ENCODE measurements around the gene RPTN. TPM values are rescaled to one million over a fixed set of nuclear protein-coding genes. Genes with fewer than 3 reads are reported as not detected.

The RPTN gene
- total RNA-seq, 1 experiment from 2014 or later, result not detected

GRCh38 chr1:152169366-152170025 lies 10.5 kb upstream of the RPTN start:
- no CpG with 5 or more reads among the region's 4 CpGs for WGBS (ENCODE audit: extremely low coverage, insufficient read length, low lambda C conversion rate)

More at GRCh38 chr1:152169366-152170025, 10.5 kb upstream of the RPTN start:
- no peak overlapping the region for H4K8ac ChIP-seq (replicated peaks; ENCODE audit: insufficient read length, low read depth, low read length)
- H3K4me2 ChIP-seq (ENCODE audit: insufficient read depth, insufficient read length, low read length), result no peak overlapping the region
- DNase-seq, result no peak
- H3K23ac ChIP-seq (ENCODE audit: insufficient read length, low read depth, low read length), result no peak overlapping the region
- no peak for TF ChIP-seq CTCF (conservative IDR thresholded peaks at IDR 0.05)
- H3K14ac ChIP-seq (ENCODE audit: insufficient read depth, low read length), result no peak overlapping the region
- Mint-ChIP-seq H3K27me3 (ENCODE audit: low read depth) (no peaks in the 10 kb centered on the region; the same call in 1 of the 2 replicates), H3K9me3 (peaks cover 81 to 94% of the 10 kb centered on the region in 2 experiments), H3K4me3 (no peak overlapping the region), H3K36me3 (ENCODE audit: insufficient read depth in 1 of 3, low read depth in 3 of 3) (peaks cover 0 to 30% (median 3%) of the 10 kb centered on the region in 3 experiments; a peak in 4 of 7 replicates), H3K27ac (no peak overlapping the region), H3K4me1 (no peaks in the 10 kb centered on the region)
- H3K56ac ChIP-seq (ENCODE audit: insufficient read length, low read depth, low read length), result no peak overlapping the region
- H2BK15ac ChIP-seq (ENCODE audit: low read depth, low read length), result no peak overlapping the region
- no peak overlapping the region for H2BK120ac ChIP-seq (ENCODE audit: low read depth, low read length, poor library complexity, severe bottlenecking)
- no peak overlapping the region for H4K5ac ChIP-seq (ENCODE audit: insufficient read length, low read depth, low read length)
- H2AK5ac ChIP-seq (ENCODE audit: insufficient read length, low read length), result no peak overlapping the region
- H3K4me1 ChIP-seq (ENCODE audit: insufficient read depth, low read length), result no peaks in the 10 kb centered on the region
- no peak overlapping the region for H3K4ac ChIP-seq (ENCODE audit: low read depth, low read length)
- no peak overlapping the region for H4K91ac ChIP-seq (ENCODE audit: insufficient read length, low read depth, low read length)
- no peaks in the 10 kb centered on the region for H3K79me2 ChIP-seq (ENCODE audit: insufficient read depth, low read length)
- H3K23me2 ChIP-seq (ENCODE audit: insufficient read length, low read depth, low read length, poor library complexity, severe bottlenecking), result no peaks in the 10 kb centered on the region
- H3K27ac ChIP-seq (ENCODE audit: insufficient read length, low read depth, low read length), result no peak overlapping the region
- H2AFZ ChIP-seq (ENCODE audit: low read length), result no peak overlapping the region
- H3K9ac ChIP-seq (ENCODE audit: extremely low read depth, insufficient read length, low read length), result no peak overlapping the region
- no peak overlapping the region for H2BK20ac ChIP-seq (ENCODE audit: low read depth, low read length, poor library complexity, severe bottlenecking)
- no peak overlapping the region for H3K18ac ChIP-seq (ENCODE audit: insufficient read length, low read depth, low read length)
- no peaks in the 10 kb centered on the region for H3K79me1 ChIP-seq (ENCODE audit: insufficient read depth, low read depth, low read length, poor library complexity, severe bottlenecking)
- H2BK12ac ChIP-seq (ENCODE audit: insufficient read length, low read depth, low read length), result no peak overlapping the region
- no peaks in the 10 kb centered on the region for H4K20me1 ChIP-seq (ENCODE audit: control insufficient read depth, insufficient read depth, insufficient read length)
- no peak overlapping the region for H3T11ph ChIP-seq (ENCODE audit: low read length)
- H3K9me3 ChIP-seq (ENCODE audit: control insufficient read depth, low read depth, low read length), result peaks cover 86% of the 10 kb centered on the region
- H3K27me3 ChIP-seq (ENCODE audit: insufficient read depth, low read length), result no peaks in the 10 kb centered on the region
- no peak overlapping the region for H2BK5ac ChIP-seq (ENCODE audit: insufficient read length, low read length)

Data from H9 (cell line).